H1 (cell line): ENCODE data around the gene ADCY1. TPM values are rescaled to one million over a fixed set of nuclear protein-coding genes. Genes with fewer than 3 reads are reported as not detected.

Experiments used
- E2F6 ChIP-seq: IDR thresholded peaks from 2 replicates; pipeline ENCODE4 v1.6.1; 2012; ENCODE audit warnings: inconsistent platforms
- SIX5 ChIP-seq: IDR thresholded peaks from 2 replicates; pipeline ENCODE4 v1.6.1; 2011; ENCODE audit warnings: mild to moderate bottlenecking, low read depth, low read length
- polyA plus RNA-seq, 7 experiments: library from polyadenylated mRNA; depleted of rRNA in 3 of 7; stranded (reverse) in 5 of 7; unstranded in 2 of 7; fragments of >200 nt in 5 of 7; fragments of 200-250 nt in 2 of 7; gene quantifications; 1 replicate in 5 of 7; 2 replicates in 1 of 7; 4 replicates in 1 of 7; pipeline versions ENCODE4 v1.2.1 to v1.2.3, GENCODE V29; 2011 to 2013; ENCODE audit warnings: missing spikeins in 2 of 7, mixed read lengths in 2 of 7
- total RNA-seq: library from RNA; stranded (reverse); fragmentation: NEBNext Ultra II Directional; extraction: Animal tissue kit (Norgen Biotek cat#: 25700); gene quantifications from 2 replicates; pipeline ENCODE4 v1.2.1, GENCODE V29; 2021

Gene ADCY1
- total and polyA plus RNA-seq, 2 of the 8 experiments (the other 6 are each of a cell fraction or from before 2014, with no cell fraction given), result 7.9 to 26.9 TPM

- TF ChIP-seq E2F6 (peak; percentile 88), SIX5 (no peak)
Measured at GRCh38 chr7:45573661-45574415, at the start of gene ADCY1 (continued).
